NB4 (cell line): ENCODE results near the gene CDKL5.

Experiments used
- POLR2A ChIP-seq: IDR thresholded peaks from 2 replicates; pipeline ENCODE4 v1.6.1; 2011; ENCODE audit warnings: mild to moderate bottlenecking; ENCODE audit not compliant: insufficient read length; ENCODE audit errors: extremely low read depth
- TF ChIP-seq, protein P1 (sequence below): IDR thresholded peaks from one replicate; pipeline ENCODE4 v1.5.1; 2012; ENCODE audit warnings: low read depth, low read length
- TF ChIP-seq, protein P2 (sequence below): IDR thresholded peaks from 2 replicates; pipeline ENCODE4 v1.6.1; 2011; ENCODE audit warnings: low read depth, low read length

DNA sequence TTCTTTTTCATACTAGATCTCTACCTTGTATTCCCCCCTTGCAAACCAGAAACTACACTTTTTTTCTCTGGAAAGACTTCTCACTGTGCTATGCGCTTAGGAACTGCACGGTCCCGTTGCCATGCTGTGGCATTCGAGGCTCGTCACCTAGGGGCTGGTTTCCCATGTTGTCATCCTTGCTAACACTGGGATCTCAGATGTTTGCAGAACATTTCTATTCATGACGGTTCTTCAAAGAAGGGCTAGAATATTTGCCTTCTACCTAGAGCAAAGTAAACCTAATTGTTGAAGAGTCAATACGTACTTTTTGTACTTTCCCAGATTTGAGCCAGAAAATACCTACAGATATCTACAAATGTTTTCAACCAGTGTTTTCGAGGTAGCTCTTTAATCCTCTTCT, 205.5 kb downstream of the CDKL5 start:
- TF ChIP-seq, protein P1, sequence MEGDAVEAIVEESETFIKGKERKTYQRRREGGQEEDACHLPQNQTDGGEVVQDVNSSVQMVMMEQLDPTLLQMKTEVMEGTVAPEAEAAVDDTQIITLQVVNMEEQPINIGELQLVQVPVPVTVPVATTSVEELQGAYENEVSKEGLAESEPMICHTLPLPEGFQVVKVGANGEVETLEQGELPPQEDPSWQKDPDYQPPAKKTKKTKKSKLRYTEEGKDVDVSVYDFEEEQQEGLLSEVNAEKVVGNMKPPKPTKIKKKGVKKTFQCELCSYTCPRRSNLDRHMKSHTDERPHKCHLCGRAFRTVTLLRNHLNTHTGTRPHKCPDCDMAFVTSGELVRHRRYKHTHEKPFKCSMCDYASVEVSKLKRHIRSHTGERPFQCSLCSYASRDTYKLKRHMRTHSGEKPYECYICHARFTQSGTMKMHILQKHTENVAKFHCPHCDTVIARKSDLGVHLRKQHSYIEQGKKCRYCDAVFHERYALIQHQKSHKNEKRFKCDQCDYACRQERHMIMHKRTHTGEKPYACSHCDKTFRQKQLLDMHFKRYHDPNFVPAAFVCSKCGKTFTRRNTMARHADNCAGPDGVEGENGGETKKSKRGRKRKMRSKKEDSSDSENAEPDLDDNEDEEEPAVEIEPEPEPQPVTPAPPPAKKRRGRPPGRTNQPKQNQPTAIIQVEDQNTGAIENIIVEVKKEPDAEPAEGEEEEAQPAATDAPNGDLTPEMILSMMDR, result no peak
- TF ChIP-seq, protein P2, sequence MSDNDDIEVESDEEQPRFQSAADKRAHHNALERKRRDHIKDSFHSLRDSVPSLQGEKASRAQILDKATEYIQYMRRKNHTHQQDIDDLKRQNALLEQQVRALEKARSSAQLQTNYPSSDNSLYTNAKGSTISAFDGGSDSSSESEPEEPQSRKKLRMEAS, result no peak
- TF ChIP-seq POLR2A, result no peak
